Loucy (cell line): ENCODE measurements around the gene ARHGEF33.

Source experiments
- CTCF ChIP-seq: fragments of 200-600 bp; sonication (generic); conservative IDR thresholded peaks from 2 replicates; pipeline ENCODE4 v1.5.1; 2014; ENCODE audit warnings: mild to moderate bottlenecking, antibody characterized with exemption, low read length
- EZH2phosphoT487 ChIP-seq: fragments of 200-600 bp; IDR thresholded peaks from 2 replicates; pipeline ENCODE4 v1.6.1; 2018; ENCODE audit warnings: antibody characterized with exemption, mild to moderate bottlenecking, moderate library complexity, borderline replicate concordance

GRCh38 chr2:39007875-39008504 lies 118.3 kb downstream of the ARHGEF33 start:
- no peak for TF ChIP-seq CTCF
- TF ChIP-seq EZH2phosphoT487, result no peak
